Keratinocyte (primary cell): Measurements from ENCODE around the gene SIK3. TPM values are rescaled to one million over a fixed set of nuclear protein-coding genes. Genes with fewer than 3 reads are reported as not detected.

ENCODE experiments used
- DNase-seq: peaks from one replicate; pipeline ENCODE4 v3.0.0-alpha.2; 2011; ENCODE audit warnings: low read depth, missing footprints, low spot score
- FAIRE-seq: peaks from 2 replicates; lab custom pipeline; 2011; peaks lifted over from hg19 to GRCh38; lab: Jason Lieb, UNC
- H2AFZ ChIP-seq: 2 replicates; pipeline ENCODE4 v1.6.0; 2012; ENCODE audit warnings: low read length, control low read depth, inconsistent platforms; ENCODE audit not compliant: control insufficient read depth
- H3K27ac ChIP-seq: 2 replicates; pipeline ENCODE4 v1.5.1; 2011; ENCODE audit warnings: low read length; ENCODE audit not compliant: control insufficient read depth, insufficient read depth
- H3K27me3 ChIP-seq: 3 replicates; pipeline ENCODE4 v1.6.0; 2011; ENCODE audit warnings: low read length; ENCODE audit not compliant: control insufficient read depth, insufficient read depth; ENCODE audit errors: extremely low read depth
- H3K36me3 ChIP-seq, 2 experiments: 2 replicates in 1 of 2; 3 replicates in 1 of 2; pipeline ENCODE4 v1.5.1; 2011; ENCODE audit warnings: low read length in 2 of 2, mild to moderate bottlenecking in 1 of 2; ENCODE audit not compliant: control insufficient read depth in 2 of 2, insufficient read depth in 2 of 2; ENCODE audit errors: extremely low read depth in 1 of 2
- H3K4me1 ChIP-seq: 3 replicates; pipeline ENCODE4 v1.5.1; 2011; ENCODE audit warnings: low read length; ENCODE audit not compliant: control insufficient read depth, insufficient read depth; ENCODE audit errors: extremely low read depth
- H3K4me2 ChIP-seq: 3 replicates; pipeline ENCODE4 v1.6.0; 2011; ENCODE audit warnings: low read depth, low read length; ENCODE audit not compliant: control insufficient read depth, insufficient read depth; ENCODE audit errors: extremely low read depth
- H3K4me3 ChIP-seq, 3 experiments: fragments of 200-600 bp in 1 of 3; sonication (generic) in 1 of 3; 2 replicates in 2 of 3; 3 replicates in 1 of 3; pipeline ENCODE4 v1.5.1; 2011 to 2016; ENCODE audit warnings: low read length in 3 of 3, mild to moderate bottlenecking in 3 of 3, control low read depth in 2 of 3, inconsistent platforms in 1 of 3, low read depth in 1 of 3, mixed read lengths in 1 of 3, mixed run types in 1 of 3, moderate library complexity in 1 of 3; ENCODE audit not compliant: control insufficient read depth in 2 of 3, insufficient read depth in 2 of 3; ENCODE audit errors: extremely low read depth in 1 of 3
- H3K79me2 ChIP-seq: 2 replicates; pipeline ENCODE4 v1.6.0; 2012; ENCODE audit warnings: low read length; ENCODE audit not compliant: control insufficient read depth, insufficient read depth
- H3K9ac ChIP-seq: 3 replicates; pipeline ENCODE4 v1.6.0; 2011; ENCODE audit warnings: low read length; ENCODE audit not compliant: control insufficient read depth, insufficient read depth; ENCODE audit errors: extremely low read depth
- H3K9me1 ChIP-seq: 3 replicates; pipeline ENCODE4 v1.6.0; 2011; ENCODE audit warnings: low read length; ENCODE audit not compliant: control insufficient read depth, insufficient read depth; ENCODE audit errors: extremely low read depth
- H3K9me3 ChIP-seq: 2 replicates; pipeline ENCODE4 v1.5.1; 2012; ENCODE audit warnings: low read depth, low read length; ENCODE audit not compliant: control insufficient read depth
- H4K20me1 ChIP-seq: 3 replicates; pipeline ENCODE4 v1.6.0; 2011; ENCODE audit warnings: low read length; ENCODE audit not compliant: control insufficient read depth, insufficient read depth; ENCODE audit errors: extremely low read depth
- CTCF ChIP-seq, 3 experiments: IDR thresholded peaks in 1 of 3; conservative IDR thresholded peaks in 1 of 3; optimal IDR thresholded peaks in 1 of 3; 2 replicates in 2 of 3; 3 replicates in 1 of 3; pipeline versions ENCODE3 to v1.5.1; 2011; ENCODE audit warnings: low read length in 3 of 3, mild to moderate bottlenecking in 3 of 3, moderate library complexity in 2 of 3, control low read depth in 1 of 3, inconsistent platforms in 1 of 3; ENCODE audit not compliant: insufficient read depth in 2 of 3; ENCODE audit errors: extremely low read depth in 1 of 3
- EZH2 ChIP-seq: IDR thresholded peaks from one replicate; pipeline ENCODE4 v1.6.1; 2012; ENCODE audit warnings: inconsistent platforms, mild to moderate bottlenecking, low read length, moderate library complexity
- dilution Hi-C: fragments of 300-500 bp; cut with MboI; formaldehyde crosslinking; loops from one replicate; pipeline ENCODE4 v1.7.0; 2020; ENCODE audit warnings: low sequenced_read_pairs; ENCODE audit not compliant: extremely low pct_ligation_motif_present
- polyA plus RNA-seq, 5 experiments: library from polyadenylated mRNA; depleted of rRNA in 3 of 5; stranded (reverse) in 3 of 5; stranded (forward) in 1 of 5; unstranded in 1 of 5; fragments of >200 nt; gene quantifications; 1 replicate in 1 of 5; 2 replicates in 3 of 5; 3 replicates in 1 of 5; pipeline versions ENCODE4 v1.2.1 to v1.2.3, GENCODE V29; 2011 to 2012; ENCODE audit warnings: missing spikeins in 2 of 5, low read depth in 1 of 5, low replicate concordance in 1 of 5

SIK3 gene
- polyA plus RNA-seq, 1 donor (not counting 4 experiments of a cell fraction or from before 2014, with no cell fraction given): 8.2 TPM

- H2AFZ ChIP-seq: no peak overlapping the region
- no peaks in the 10 kb centered on the region for H3K27me3 ChIP-seq
- no peak overlapping the region for H3K4me2 ChIP-seq
- H3K4me3 ChIP-seq: no peak overlapping the region
- peaks cover 2% of the 10 kb centered on the region for H3K9me1 ChIP-seq
- dilution Hi-C loops: no loop called here
- no peak for TF ChIP-seq EZH2
- no peak for TF ChIP-seq CTCF (optimal IDR thresholded peaks at IDR 0.05 in 1 of 3, IDR thresholded peaks at IDR 0.05 in 1 of 3, conservative IDR thresholded peaks at IDR 0.05 in 1 of 3; ENCODE audit: extremely low read depth in 1 of 3, insufficient read depth in 2 of 3, low read length in 3 of 3)
- no peaks in the 10 kb centered on the region for H3K36me3 ChIP-seq
- peaks cover 42% of the 10 kb centered on the region for H3K79me2 ChIP-seq
- H3K27ac ChIP-seq: no peak overlapping the region
- H3K9me3 ChIP-seq: no peaks in the 10 kb centered on the region
- no peak overlapping the region for H3K9ac ChIP-seq
- H3K4me1 ChIP-seq: peaks cover 19% of the 10 kb centered on the region
- DNase-seq (no peak), FAIRE-seq (no peak)
- H4K20me1 ChIP-seq: peaks cover 5% of the 10 kb centered on the region
Observed at GRCh38 chr11:116964269-116964668, 134.0 kb downstream of the SIK3 start.

- Histone ChIP-seq H4K20me1 (peaks cover 5% of the 10 kb centered on the region), H3K4me2 (no peak overlapping the region), H3K79me2 (peaks cover 45% of the 10 kb centered on the region), H3K27me3 (no peaks in the 10 kb centered on the region), H3K9me3 (no peaks in the 10 kb centered on the region), H3K4me1 (peaks cover 19% of the 10 kb centered on the region), H2AFZ (no peak overlapping the region), H3K9ac (no peak overlapping the region), H3K4me3 (no peak overlapping the region), H3K36me3 (no peaks in the 10 kb centered on the region), H3K9me1 (peaks cover 2% of the 10 kb centered on the region), H3K27ac (no peak overlapping the region)
- FAIRE-seq (no peak), DNase-seq (no peak)
- TF ChIP-seq CTCF (optimal IDR thresholded peaks at IDR 0.05 in 1 of 3, IDR thresholded peaks at IDR 0.05 in 1 of 3, conservative IDR thresholded peaks at IDR 0.05 in 1 of 3; ENCODE audit: extremely low read depth in 1 of 3, insufficient read depth in 2 of 3, low read length in 3 of 3) (no peak), EZH2 (no peak)
- dilution Hi-C loops: no loop called here
Observed at GRCh38 chr11:116963813-116964212, 134.4 kb downstream of the SIK3 start.
